ENCODE measurements around the gene SYNE1.

DNA sequence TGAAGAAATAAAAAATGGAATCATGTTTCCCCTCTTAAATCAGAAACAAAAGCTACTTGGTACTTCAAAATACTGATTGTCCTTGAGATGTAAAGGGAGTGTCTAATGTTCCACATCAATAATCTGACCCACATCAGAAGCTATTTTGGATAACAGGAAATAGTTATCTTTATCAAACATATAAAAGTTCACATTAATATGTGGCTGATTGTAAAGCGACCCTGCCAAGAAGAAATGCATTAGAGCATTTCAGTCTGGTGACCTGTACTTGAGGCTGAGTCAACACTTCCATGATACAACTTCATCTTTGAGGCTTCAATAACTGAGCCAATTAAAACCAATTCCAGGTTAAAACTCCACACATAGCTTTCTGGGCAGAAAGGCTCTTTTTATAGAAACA, 31.8 kb downstream of the SYNE1 start:
- TF ChIP-seq, protein P1, sequence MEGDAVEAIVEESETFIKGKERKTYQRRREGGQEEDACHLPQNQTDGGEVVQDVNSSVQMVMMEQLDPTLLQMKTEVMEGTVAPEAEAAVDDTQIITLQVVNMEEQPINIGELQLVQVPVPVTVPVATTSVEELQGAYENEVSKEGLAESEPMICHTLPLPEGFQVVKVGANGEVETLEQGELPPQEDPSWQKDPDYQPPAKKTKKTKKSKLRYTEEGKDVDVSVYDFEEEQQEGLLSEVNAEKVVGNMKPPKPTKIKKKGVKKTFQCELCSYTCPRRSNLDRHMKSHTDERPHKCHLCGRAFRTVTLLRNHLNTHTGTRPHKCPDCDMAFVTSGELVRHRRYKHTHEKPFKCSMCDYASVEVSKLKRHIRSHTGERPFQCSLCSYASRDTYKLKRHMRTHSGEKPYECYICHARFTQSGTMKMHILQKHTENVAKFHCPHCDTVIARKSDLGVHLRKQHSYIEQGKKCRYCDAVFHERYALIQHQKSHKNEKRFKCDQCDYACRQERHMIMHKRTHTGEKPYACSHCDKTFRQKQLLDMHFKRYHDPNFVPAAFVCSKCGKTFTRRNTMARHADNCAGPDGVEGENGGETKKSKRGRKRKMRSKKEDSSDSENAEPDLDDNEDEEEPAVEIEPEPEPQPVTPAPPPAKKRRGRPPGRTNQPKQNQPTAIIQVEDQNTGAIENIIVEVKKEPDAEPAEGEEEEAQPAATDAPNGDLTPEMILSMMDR (IDR thresholded peaks at IDR 0.05) = no peak
- TF ChIP-seq EZH2 (IDR thresholded peaks at IDR 0.05) = no peak

Data from neural progenitor cell (in vitro differentiated cells).